H1 (cell line): ENCODE data around the gene EIPR1. TPM values are rescaled to one million over a fixed set of nuclear protein-coding genes. Genes with fewer than 3 reads are reported as not detected.

Experiments
- CTCF ChIA-PET: fragments of 300-600 bp; sonication (Branson Sonifier 250); formaldehyde crosslinking; loops from one replicate; lab custom pipeline; 2021; ENCODE audit not compliant: partially characterized antibody; lab: Charles Lee
- POLR2A ChIA-PET: fragments of 300-600 bp; sonication (Branson Sonifier 250); formaldehyde crosslinking; loops from one replicate; lab custom pipeline; 2021; ENCODE audit warnings: inconsistent platforms; ENCODE audit not compliant: partially characterized antibody; lab: Charles Lee
- DNase-seq, 2 experiments: peaks; one replicate each; pipeline versions ENCODE4 v3.0.0 to v3.0.0-alpha.2; 2010 to 2022; ENCODE audit warnings: low spot score in 2 of 2, low read depth in 1 of 2, mixed read lengths in 1 of 2
- FAIRE-seq: peaks from 2 replicates; lab custom pipeline; 2011; peaks lifted over from hg19 to GRCh38; lab: Jason Lieb, UNC
- H2AFZ ChIP-seq: 2 replicates; pipeline ENCODE4 v1.8.1; 2012; ENCODE audit warnings: low read length, inconsistent platforms
- H2AK5ac ChIP-seq: 2 replicates; pipeline ENCODE4 v1.6.1; 2013; ENCODE audit warnings: low read depth, low read length
- H2BK120ac ChIP-seq: replicated peaks from 2 replicates; pipeline ENCODE3; 2013; ENCODE audit warnings: low read depth, low read length, inconsistent platforms
- H2BK12ac ChIP-seq: 2 replicates; pipeline ENCODE4 v1.6.1; 2013; ENCODE audit warnings: low read depth, low read length
- H2BK15ac ChIP-seq: 2 replicates; pipeline ENCODE4 v1.6.1; 2013; ENCODE audit warnings: low read length
- H2BK20ac ChIP-seq: 2 replicates; pipeline ENCODE4 v1.6.1; 2013; ENCODE audit warnings: low read length
- H2BK5ac ChIP-seq: 2 replicates; pipeline ENCODE4 v1.6.1; 2013; ENCODE audit warnings: low read depth, low read length
- H3K14ac ChIP-seq: 2 replicates; pipeline ENCODE4 v1.6.1; 2013; ENCODE audit warnings: inconsistent platforms; ENCODE audit not compliant: insufficient read length
- H3K18ac ChIP-seq: 2 replicates; pipeline ENCODE4 v1.6.1; 2013; ENCODE audit warnings: low read length; ENCODE audit errors: extremely low read depth
- H3K23ac ChIP-seq: 2 replicates; pipeline ENCODE4 v1.6.1; 2013; ENCODE audit warnings: inconsistent platforms; ENCODE audit not compliant: insufficient read length
- H3K23me2 ChIP-seq: 2 replicates; pipeline ENCODE4 v1.6.1; 2013; ENCODE audit warnings: low read depth, low read length
- H3K27ac ChIP-seq: 2 replicates; pipeline ENCODE4 v1.6.1; 2011; ENCODE audit warnings: low read depth, low read length, inconsistent platforms
- H3K27me3 ChIP-seq, 4 experiments: replicated peaks in 1 of 4; 1 replicate in 1 of 4; 2 replicates in 3 of 4; pipeline versions ENCODE4 v1.6.1 to v1.8.1; 2011 to 2013; ENCODE audit warnings: low read length in 3 of 4, mild to moderate bottlenecking in 3 of 4, inconsistent platforms in 2 of 4, mixed read lengths in 2 of 4, moderate library complexity in 1 of 4; ENCODE audit not compliant: control insufficient read depth in 3 of 4, insufficient read depth in 3 of 4; ENCODE audit errors: extremely low read depth in 1 of 4
- H3K36me3 ChIP-seq, 4 experiments: 2 replicates each; pipeline versions ENCODE4 v1.6.1 to v1.8.1; 2011 to 2013; ENCODE audit warnings: mild to moderate bottlenecking in 4 of 4, low read length in 3 of 4, moderate library complexity in 2 of 4, control low read depth in 1 of 4, inconsistent platforms in 1 of 4; ENCODE audit not compliant: insufficient read depth in 4 of 4, control insufficient read depth in 2 of 4
- H3K4ac ChIP-seq: replicated peaks from 2 replicates; pipeline ENCODE3; 2013; ENCODE audit warnings: low read length, low read depth, mixed read lengths, inconsistent platforms; ENCODE audit not compliant: insufficient read length
- H3K4me1 ChIP-seq, 4 experiments: replicated peaks in 1 of 4; 1 replicate in 1 of 4; 2 replicates in 3 of 4; pipeline versions ENCODE4 v1.6.1 to v1.8.1; 2011 to 2013; ENCODE audit warnings: low read length in 3 of 4, inconsistent platforms in 2 of 4, mixed read lengths in 1 of 4; ENCODE audit not compliant: insufficient read depth in 4 of 4, control insufficient read depth in 3 of 4
- H3K4me2 ChIP-seq, 2 experiments: 2 replicates each; pipeline versions ENCODE4 v1.6.1 to v1.8.1; 2011 to 2013; ENCODE audit warnings: low read depth in 2 of 2, low read length in 2 of 2, control low read depth in 1 of 2, inconsistent platforms in 1 of 2, mild to moderate bottlenecking in 1 of 2; ENCODE audit not compliant: insufficient read depth in 1 of 2
- H3K4me3 ChIP-seq, 4 experiments: fragments of 200-600, 300-600 bp in 1 of 4; sonication (generic), shearing (Covaris generic), sonication (Bioruptor Twin) in 1 of 4; 2 replicates each; pipeline versions ENCODE4 v1.5.1 to v1.8.1; 2011 to 2016; ENCODE audit warnings: low read length in 4 of 4, low read depth in 3 of 4, control low read depth in 2 of 4, inconsistent platforms in 2 of 4, mild to moderate bottlenecking in 2 of 4, mixed read lengths in 1 of 4, moderate library complexity in 1 of 4; ENCODE audit not compliant: insufficient read depth in 2 of 4; ENCODE audit errors: extremely low read depth in 1 of 4
- H3K56ac ChIP-seq: replicated peaks from 2 replicates; pipeline ENCODE3; 2013; ENCODE audit warnings: low read depth, mild to moderate bottlenecking, mixed read lengths, low read length, inconsistent platforms; ENCODE audit not compliant: insufficient read length
- H3K79me1 ChIP-seq: 2 replicates; pipeline ENCODE4 v1.6.1; 2013; ENCODE audit warnings: low read depth, low read length, control low read depth
- H3K79me2 ChIP-seq, 2 experiments: 2 replicates each; pipeline versions ENCODE4 v1.6.1 to v1.8.1; 2012 to 2013; ENCODE audit warnings: low read length in 2 of 2, mild to moderate bottlenecking in 2 of 2, inconsistent platforms in 1 of 2; ENCODE audit not compliant: insufficient read depth in 2 of 2, control insufficient read depth in 1 of 2
- H3K9ac ChIP-seq, 4 experiments: replicated peaks in 1 of 4; 1 replicate in 1 of 4; 2 replicates in 3 of 4; pipeline versions ENCODE4 v1.6.1 to v1.8.1; 2011 to 2013; ENCODE audit warnings: low read depth in 3 of 4, low read length in 3 of 4, control low read depth in 2 of 4, mild to moderate bottlenecking in 2 of 4, moderate library complexity in 2 of 4, inconsistent platforms in 1 of 4; ENCODE audit errors: extremely low read depth in 1 of 4
- H3K9me3 ChIP-seq, 2 experiments: 2 replicates each; pipeline versions ENCODE4 v1.6.1 to v1.8.1; 2012 to 2013; ENCODE audit warnings: mild to moderate bottlenecking in 2 of 2, moderate library complexity in 2 of 2, control low read depth in 1 of 2, inconsistent platforms in 1 of 2, low read depth in 1 of 2, low read length in 1 of 2, mixed read lengths in 1 of 2; ENCODE audit not compliant: insufficient read depth in 2 of 2
- H4K20me1 ChIP-seq, 2 experiments: replicated peaks in 1 of 2; 2 replicates each; pipeline versions ENCODE3 to v1.8.1; 2011 to 2013; ENCODE audit warnings: inconsistent platforms in 2 of 2, low read length in 2 of 2, mild to moderate bottlenecking in 1 of 2; ENCODE audit not compliant: insufficient read depth in 2 of 2, control insufficient read depth in 1 of 2
- H4K5ac ChIP-seq: 2 replicates; pipeline ENCODE4 v1.6.1; 2013; ENCODE audit warnings: low read length, low read depth, mixed read lengths, inconsistent platforms; ENCODE audit not compliant: insufficient read length
- H4K8ac ChIP-seq: 2 replicates; pipeline ENCODE4 v1.8.0; 2013; ENCODE audit warnings: mild to moderate bottlenecking, moderate library complexity, low read length, inconsistent platforms; ENCODE audit not compliant: insufficient read depth; ENCODE audit errors: extremely low read depth
- H4K91ac ChIP-seq: replicated peaks from 2 replicates; pipeline ENCODE3; 2013; ENCODE audit warnings: low read length, mixed read lengths, inconsistent platforms; ENCODE audit not compliant: insufficient read length
- ATF3 ChIP-seq: IDR thresholded peaks from 2 replicates; pipeline ENCODE4 v1.6.1; 2011; ENCODE audit warnings: low read depth, mild to moderate bottlenecking, low read length; ENCODE audit not compliant: insufficient read depth
- CBX5 ChIP-seq: fragments of 300-800, 300-1000 bp; sonication (generic); IDR thresholded peaks from 2 replicates; pipeline ENCODE4 v1.7.1; 2016; ENCODE audit warnings: antibody characterized with exemption, low read length, low read depth
- CHD1 ChIP-seq: IDR thresholded peaks from 2 replicates; pipeline ENCODE4 v1.6.1; 2012; ENCODE audit warnings: low read depth, low read length, improper control_type of control experiment
- RAD21 ChIP-seq, 2 experiments: IDR thresholded peaks in 1 of 2; conservative IDR thresholded peaks in 1 of 2; 2 replicates each; pipeline ENCODE4 v1.6.1; 2011; ENCODE audit warnings: low read depth in 2 of 2, low read length in 2 of 2, improper control_type of control experiment in 1 of 2, inconsistent platforms in 1 of 2, mild to moderate bottlenecking in 1 of 2, moderate library complexity in 1 of 2
- RXRA ChIP-seq: IDR thresholded peaks from 2 replicates; pipeline ENCODE4 v1.6.1; 2011; ENCODE audit warnings: low read depth, mild to moderate bottlenecking, low read length, moderate library complexity; ENCODE audit not compliant: insufficient read depth
- SAP30 ChIP-seq: fragments of 300-600 bp; sonication (generic); IDR thresholded peaks from 2 replicates; pipeline ENCODE4 v1.7.1; 2012; ENCODE audit warnings: low read length, moderate library complexity, mild to moderate bottlenecking, inconsistent platforms; ENCODE audit not compliant: insufficient read depth, insufficient replicate concordance
- SIN3A ChIP-seq, 2 experiments: IDR thresholded peaks in 1 of 2; conservative IDR thresholded peaks in 1 of 2; 2 replicates each; pipeline ENCODE4 v1.6.1; 2011 to 2012; ENCODE audit warnings: low read length in 2 of 2, improper control_type of control experiment in 1 of 2, low read depth in 1 of 2, mild to moderate bottlenecking in 1 of 2
- SIX5 ChIP-seq: IDR thresholded peaks from 2 replicates; pipeline ENCODE4 v1.6.1; 2011; ENCODE audit warnings: mild to moderate bottlenecking, low read depth, low read length
- SUZ12 ChIP-seq: fragments of 200-600 bp; sonication (generic); IDR thresholded peaks from 2 replicates; pipeline ENCODE4 v1.6.1; 2012; ENCODE audit warnings: mild to moderate bottlenecking, inconsistent platforms, low read length, moderate library complexity, mixed read lengths
- TEAD4 ChIP-seq: IDR thresholded peaks from 2 replicates; pipeline ENCODE4 v1.6.1; 2012; ENCODE audit warnings: low read depth, low read length, inconsistent platforms, mixed read lengths
- WGBS, 2 experiments: shearing (Covaris generic) in 1 of 2; methylation state at CpG; one replicate each; pipeline versions ENCODE4 v1.1.6 to v1.1.7; 2013 to 2015; ENCODE audit warnings: low lambda C conversion rate in 2 of 2, mixed read lengths in 2 of 2, inconsistent platforms in 1 of 2, low coverage in 1 of 2, missing lambda C conversion rate in 1 of 2; ENCODE audit not compliant: insufficient replicate concordance in 2 of 2, insufficient coverage in 1 of 2, insufficient read length in 1 of 2; ENCODE audit errors: extremely low coverage in 1 of 2, missing lambda C conversion rate in 1 of 2; 5-methylcytosine and 5-hydroxymethylcytosine counted together
- polyA plus RNA-seq, 7 experiments: library from polyadenylated mRNA; depleted of rRNA in 3 of 7; stranded (reverse) in 5 of 7; unstranded in 2 of 7; fragments of >200 nt in 5 of 7; fragments of 200-250 nt in 2 of 7; gene quantifications; 1 replicate in 5 of 7; 2 replicates in 1 of 7; 4 replicates in 1 of 7; pipeline versions ENCODE4 v1.2.1 to v1.2.3, GENCODE V29; 2011 to 2013; ENCODE audit warnings: missing spikeins in 2 of 7, mixed read lengths in 2 of 7
- total RNA-seq: library from RNA; stranded (reverse); fragmentation: NEBNext Ultra II Directional; extraction: Animal tissue kit (Norgen Biotek cat#: 25700); gene quantifications from 2 replicates; pipeline ENCODE4 v1.2.1, GENCODE V29; 2021
- TF ChIP-seq, protein P1 (sequence below): IDR thresholded peaks from 2 replicates; pipeline ENCODE4 v1.6.1; 2012; ENCODE audit warnings: inconsistent platforms

Gene EIPR1
- total and polyA plus RNA-seq, 2 of the 8 experiments (the other 6 are each of a cell fraction or from before 2014, with no cell fraction given): 26.3 to 56.4 TPM

DNA sequence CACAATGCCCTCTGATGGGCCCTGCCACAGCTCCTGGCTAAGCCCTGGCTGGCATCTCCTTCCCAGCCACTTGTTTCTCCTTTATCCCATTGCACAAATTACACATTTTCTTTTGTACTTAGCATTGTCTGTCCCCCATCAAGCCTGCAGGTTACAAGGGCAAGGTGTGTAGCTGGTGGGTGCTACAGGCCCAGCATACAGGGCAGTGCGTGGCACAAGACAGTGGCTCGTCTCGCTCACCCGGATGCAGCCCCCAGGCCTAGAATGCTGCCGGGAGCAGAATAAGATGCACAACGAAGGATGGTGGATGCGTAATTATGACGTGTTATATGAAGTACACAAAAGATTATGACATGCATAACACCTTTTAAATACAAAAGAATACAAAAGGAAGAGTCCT is 87.6 kb downstream of the EIPR1 start:
- H3K36me3 ChIP-seq: no peaks in the 10 kb centered on the region; a peak in 1 of 8 replicates
- CTCF ChIA-PET: interaction anchor here (1.2 to 2.4 kb wide), 4 partner anchors 9 to 133 kb away, joined by 3 to 7 read pairs (median 4); no protein-coding TSS in a partner anchor
- H2BK20ac ChIP-seq: no peak overlapping the region
- H3K14ac ChIP-seq: no peak overlapping the region
- H4K91ac ChIP-seq: no peak overlapping the region
- H2AFZ ChIP-seq: no peak overlapping the region
- H3K4me1 ChIP-seq: peaks cover 0 to 6% (median 1%) of the 10 kb centered on the region in 4 experiments; a peak in 2 of 7 replicates
- no peak for FAIRE-seq
- no peak overlapping the region for H2BK120ac ChIP-seq
- H4K5ac ChIP-seq: no peak overlapping the region
- no peak overlapping the region for H3K9ac ChIP-seq
- H3K23ac ChIP-seq: no peak overlapping the region
- POLR2A ChIA-PET: interaction anchor here (0.9 kb wide), 1 partner anchor 14 kb away, joined by 3 read pairs; no protein-coding TSS in a partner anchor
- no peak overlapping the region for H3K4me3 ChIP-seq
- H3K4ac ChIP-seq: no peak overlapping the region
- H3K79me1 ChIP-seq: peaks cover 9% of the 10 kb centered on the region; the same call in 1 of the 2 replicates
- H3K56ac ChIP-seq: no peak overlapping the region
- H2BK15ac ChIP-seq: no peak overlapping the region
- H2BK5ac ChIP-seq: no peak overlapping the region
- peaks cover 4% of the 10 kb centered on the region in 2 experiments for H4K20me1 ChIP-seq
- no peak overlapping the region for H2BK12ac ChIP-seq
- no peaks in the 10 kb centered on the region for H3K27me3 ChIP-seq
- H3K4me2 ChIP-seq: no peak overlapping the region
- peak overlapping the region; percentile 14; the same call in 1 of the 2 replicates for H4K8ac ChIP-seq
- H3K79me2 ChIP-seq: peaks cover 0 to 10% of the 10 kb centered on the region in 2 experiments; a peak in 1 of 4 replicates
- no peak overlapping the region for H3K27ac ChIP-seq
- H3K9me3 ChIP-seq: 0 out of 4 replicates have a peak, but pooled peaks cover 0 to 2% of the 10 kb centered on the region in 2 experiments
- WGBS, 2 experiments: 95% methylated on average over 8 of the region's 8 CpGs; no CpG with 5 or more reads in 1 of the 2 experiments
- no peak overlapping the region for H3K18ac ChIP-seq
- no peak for DNase-seq
- H2AK5ac ChIP-seq: no peak overlapping the region
- peaks cover 8% of the 10 kb centered on the region; the same call in 1 of the 2 replicates for H3K23me2 ChIP-seq
- TF ChIP-seq SIX5: no peak
- TF ChIP-seq RAD21 (IDR thresholded peaks at IDR 0.05 in 1 of 2, conservative IDR thresholded peaks at IDR 0.05 in 1 of 2; ENCODE audit: low read depth in 2 of 2, low read length in 2 of 2): no peak
- no peak for TF ChIP-seq TEAD4
- TF ChIP-seq SIN3A (conservative IDR thresholded peaks at IDR 0.05 in 1 of 2, IDR thresholded peaks at IDR 0.05 in 1 of 2; ENCODE audit: low read depth in 1 of 2, low read length in 2 of 2): no peak
- TF ChIP-seq RXRA: no peak
- TF ChIP-seq CHD1: no peak
- TF ChIP-seq, protein P1, sequence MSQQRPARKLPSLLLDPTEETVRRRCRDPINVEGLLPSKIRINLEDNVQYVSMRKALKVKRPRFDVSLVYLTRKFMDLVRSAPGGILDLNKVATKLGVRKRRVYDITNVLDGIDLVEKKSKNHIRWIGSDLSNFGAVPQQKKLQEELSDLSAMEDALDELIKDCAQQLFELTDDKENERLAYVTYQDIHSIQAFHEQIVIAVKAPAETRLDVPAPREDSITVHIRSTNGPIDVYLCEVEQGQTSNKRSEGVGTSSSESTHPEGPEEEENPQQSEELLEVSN: no peak
- TF ChIP-seq CBX5: no peak
- TF ChIP-seq SAP30: no peak
- no peak for TF ChIP-seq SUZ12
- TF ChIP-seq ATF3: no peak
